HPDE6-E6E7 (cell line): ENCODE measurements around the gene RGS9.
"Not testable (repeated sequence)": the region's sequence is repeated elsewhere in the genome, so short reads cannot be mapped to it uniquely, and the experiment has no call there.

Experiments used
- DNase-seq: peaks from one replicate; pipeline ENCODE4 v3.0.0; 2011; ENCODE audit warnings: missing footprints; ENCODE audit errors: extremely low spot score

RGS9 gene

GRCh38 chr17:65115839-65116238 is 21.3 kb upstream of the RGS9 start:
- no peak for DNase-seq

- not testable (repeated sequence) for DNase-seq
These were observed 20.7 kb upstream of the RGS9 start for GRCh38 chr17:65116515-65116914.

GRCh38 chr17:65117384-65118035 is 19.7 kb upstream of the RGS9 start:
- no peak for DNase-seq

GRCh38 chr17:65121368-65121767 is 15.8 kb upstream of the RGS9 start:
- no peak for DNase-seq

- no peak for DNase-seq
These were observed 15.0 kb upstream of the RGS9 start for GRCh38 chr17:65121916-65122806.

GRCh38 chr17:65122836-65123756 is 14.1 kb upstream of the RGS9 start:
- DNase-seq = peak; percentile 95

- no peak for DNase-seq
These were observed 13.2 kb upstream of the RGS9 start for GRCh38 chr17:65123757-65124675.

- DNase-seq = no peak
These were observed 6.3 kb upstream of the RGS9 start for GRCh38 chr17:65130832-65131231.

- DNase-seq = no peak
These were observed 5.9 kb upstream of the RGS9 start for GRCh38 chr17:65131240-65131639.

- peak; percentile 29 for DNase-seq
These were observed 5.2 kb upstream of the RGS9 start for GRCh38 chr17:65131946-65132345.

- no peak for DNase-seq
These were observed 3.1 kb upstream of the RGS9 start for GRCh38 chr17:65134035-65134434.

GRCh38 chr17:65139101-65139764 is 2.1 kb downstream of the RGS9 start:
- no peak for DNase-seq

- DNase-seq = no peak
These were observed 5.1 kb downstream of the RGS9 start for GRCh38 chr17:65142247-65142646.

- no peak for DNase-seq
These were observed 6.9 kb downstream of the RGS9 start for GRCh38 chr17:65143889-65144604.

GRCh38 chr17:65145743-65146142 is 8.6 kb downstream of the RGS9 start:
- no peak for DNase-seq

- DNase-seq = no peak
These were observed 10.8 kb downstream of the RGS9 start for GRCh38 chr17:65147955-65148354.

GRCh38 chr17:65154770-65155589 is 17.8 kb downstream of the RGS9 start:
- peak; percentile 81 for DNase-seq

GRCh38 chr17:65155622-65156021 is 18.5 kb downstream of the RGS9 start:
- DNase-seq = no peak
